Measurements from ENCODE around the gene MYL3. TPM values are rescaled to one million over a fixed set of nuclear protein-coding genes. Genes with fewer than 3 reads are reported as not detected.

MYL3 gene
- total and polyA plus RNA-seq, 2 donors (not counting 1 experiment from before 2014, with no cell fraction given): not detected

- no peak overlapping the region for H3K9ac ChIP-seq (ENCODE audit: low read length)
- H3K9me3 ChIP-seq (ENCODE audit: control extremely low read depth in 1 of 3, control insufficient read depth in 2 of 3, insufficient read depth in 1 of 3, low read length in 2 of 3): no peaks in the 10 kb centered on the region
- peaks cover 7% of the 10 kb centered on the region for H3K4me1 Mint-ChIP-seq
- no peak overlapping the region for H3K4me3 Mint-ChIP-seq
- H3K9me3 Mint-ChIP-seq (ENCODE audit: insufficient read depth): no peaks in the 10 kb centered on the region
- POLR2A ChIA-PET: no interaction called here
- TF ChIP-seq EZH2 (IDR thresholded peaks at IDR 0.05; ENCODE audit: borderline replicate concordance, insufficient read depth, low read depth, low read length, poor library complexity, severe bottlenecking) (no peak), CTCF (IDR thresholded peaks at IDR 0.05) (no peak)
- 66% methylated on average over 3 of the region's 4 CpGs for WGBS (ENCODE audit: insufficient coverage)
- no peak overlapping the region for H3K4me2 ChIP-seq (replicated peaks; ENCODE audit: low read depth, low read length, poor library complexity, severe bottlenecking)
- no peak overlapping the region for H3K27ac ChIP-seq (ENCODE audit: low read length in 2 of 2)
- DNase-seq (no peak), ATAC-seq (ENCODE audit: low read depth) (no peak)
- no peak overlapping the region for H3K27ac Mint-ChIP-seq
- intact Hi-C loops (cut with micrococcal nuclease): no loop called here
- no peaks in the 10 kb centered on the region for H3K79me2 ChIP-seq (ENCODE audit: control insufficient read depth, insufficient read depth, low read length)
- H2AFZ ChIP-seq (ENCODE audit: insufficient read depth, low read depth, low read length, poor library complexity, severe bottlenecking): no peak overlapping the region
- H3K27me3 ChIP-seq (replicated peaks in 1 of 4; ENCODE audit: control extremely low read depth in 1 of 4, control insufficient read depth in 3 of 4, insufficient read depth in 4 of 4, low read length in 3 of 4): peaks cover 0 to 2% (median 0%) of the 10 kb centered on the region in 4 experiments
- no peak overlapping the region for H3K4me3 ChIP-seq (ENCODE audit: control extremely low read depth in 1 of 5, extremely low read depth in 1 of 5, insufficient read depth in 1 of 5, low read depth in 2 of 5, low read length in 4 of 5)
- CTCF ChIA-PET: no interaction called here
- H3K36me3 ChIP-seq (replicated peaks in 1 of 2; ENCODE audit: control extremely low read depth in 1 of 2, control insufficient read depth in 1 of 2, extremely low read depth in 1 of 2, insufficient read depth in 2 of 2, low read length in 1 of 2): no peaks in the 10 kb centered on the region
- H3K4me1 ChIP-seq (ENCODE audit: control insufficient read depth in 2 of 2, insufficient read depth in 2 of 2, low read length in 2 of 2): peaks cover 9 to 12% of the 10 kb centered on the region in 2 donors
- peaks cover 9% of the 10 kb centered on the region for H4K20me1 ChIP-seq (ENCODE audit: control insufficient read depth, insufficient read depth, low read length, poor library complexity, severe bottlenecking)
- no peaks in the 10 kb centered on the region for H3K27me3 Mint-ChIP-seq
Observed at GRCh38 chr3:46906471-46907058, 43.3 kb upstream of the MYL3 start.

- H3K36me3 ChIP-seq (replicated peaks in 1 of 2; ENCODE audit: control extremely low read depth in 1 of 2, control insufficient read depth in 1 of 2, extremely low read depth in 1 of 2, insufficient read depth in 2 of 2, low read length in 1 of 2): no peaks in the 10 kb centered on the region
- no peak overlapping the region for H2AFZ ChIP-seq (ENCODE audit: insufficient read depth, low read depth, low read length, poor library complexity, severe bottlenecking)
- DNase-seq (no peak), ATAC-seq (ENCODE audit: low read depth) (no peak)
- WGBS (ENCODE audit: insufficient coverage): 97% methylated on average over 11 of the region's 11 CpGs
- no peak overlapping the region for H3K9ac ChIP-seq (ENCODE audit: low read length)
- CTCF ChIA-PET: no interaction called here
- Mint-ChIP-seq H3K4me3 (no peak overlapping the region), H3K27me3 (no peaks in the 10 kb centered on the region), H3K27ac (no peak overlapping the region), H3K9me3 (ENCODE audit: insufficient read depth) (no peaks in the 10 kb centered on the region), H3K4me1 (peaks cover 7% of the 10 kb centered on the region)
- intact Hi-C loops (cut with micrococcal nuclease): no loop called here
- no peak overlapping the region for H3K4me3 ChIP-seq (ENCODE audit: control extremely low read depth in 1 of 5, extremely low read depth in 1 of 5, insufficient read depth in 1 of 5, low read depth in 2 of 5, low read length in 4 of 5)
- no peak overlapping the region for H3K27ac ChIP-seq (ENCODE audit: low read length in 2 of 2)
- TF ChIP-seq CTCF (IDR thresholded peaks at IDR 0.05): no peak
- TF ChIP-seq EZH2 (IDR thresholded peaks at IDR 0.05; ENCODE audit: borderline replicate concordance, insufficient read depth, low read depth, low read length, poor library complexity, severe bottlenecking): no peak
- H3K4me2 ChIP-seq (replicated peaks; ENCODE audit: low read depth, low read length, poor library complexity, severe bottlenecking): no peak overlapping the region
- H3K79me2 ChIP-seq (ENCODE audit: control insufficient read depth, insufficient read depth, low read length): no peaks in the 10 kb centered on the region
- H3K27me3 ChIP-seq (replicated peaks in 1 of 4; ENCODE audit: control extremely low read depth in 1 of 4, control insufficient read depth in 3 of 4, insufficient read depth in 4 of 4, low read length in 3 of 4): peaks cover 0 to 2% (median 0%) of the 10 kb centered on the region in 4 experiments
- no peaks in the 10 kb centered on the region for H3K9me3 ChIP-seq (ENCODE audit: control extremely low read depth in 1 of 3, control insufficient read depth in 2 of 3, insufficient read depth in 1 of 3, low read length in 2 of 3)
- POLR2A ChIA-PET: no interaction called here
- peaks cover 9% of the 10 kb centered on the region for H4K20me1 ChIP-seq (ENCODE audit: control insufficient read depth, insufficient read depth, low read length, poor library complexity, severe bottlenecking)
- peaks cover 9 to 12% of the 10 kb centered on the region in 2 donors for H3K4me1 ChIP-seq (ENCODE audit: control insufficient read depth in 2 of 2, insufficient read depth in 2 of 2, low read length in 2 of 2)
Observed at GRCh38 chr3:46905661-46906451, 42.6 kb upstream of the MYL3 start.
